RPMI8226 (cell line): ENCODE data around the gene NCKAP5.

Source experiments
- DNase-seq: peaks from one replicate; pipeline ENCODE4 v3.0.0-alpha.2; 2015

Gene NCKAP5

DNA sequence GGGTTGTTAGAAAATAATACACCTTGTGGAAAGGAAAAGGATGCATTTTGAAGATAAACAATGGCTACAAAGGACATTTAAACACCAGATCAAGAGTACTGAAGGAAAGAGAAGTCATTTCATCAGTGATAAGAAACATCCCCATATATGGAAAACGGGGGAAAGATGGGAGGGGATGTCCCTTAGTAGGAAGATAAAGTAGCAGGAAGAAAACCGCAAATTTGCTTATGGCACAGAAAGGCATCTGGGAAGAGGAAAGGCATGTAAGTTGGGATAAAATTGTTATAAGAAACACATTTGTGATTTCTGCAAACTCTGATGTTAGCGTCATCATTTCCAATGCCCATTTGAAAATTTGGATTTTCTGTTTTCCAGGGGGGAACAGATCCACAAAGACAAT lies 887.7 kb downstream of the NCKAP5 start:
- DNase-seq: no peak

DNA sequence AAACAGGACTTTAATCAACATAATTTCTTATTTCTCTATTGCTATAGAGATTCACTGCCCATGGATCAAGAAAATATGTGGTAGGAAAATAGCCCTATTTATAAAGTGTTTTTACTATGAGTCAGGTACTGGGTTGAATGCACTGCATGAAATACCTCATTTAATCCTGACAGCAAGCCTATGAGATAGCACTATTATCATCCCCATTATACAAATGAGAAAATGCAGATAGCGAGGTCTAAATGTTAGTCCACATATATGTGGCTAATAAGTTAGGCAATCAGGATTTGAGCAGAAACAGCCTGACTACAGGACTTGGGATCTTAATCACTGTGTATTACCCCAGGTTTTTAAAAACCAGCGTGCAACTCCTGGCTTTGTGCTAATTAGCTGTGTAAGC lies 889.8 kb downstream of the NCKAP5 start:
- no peak for DNase-seq

DNA sequence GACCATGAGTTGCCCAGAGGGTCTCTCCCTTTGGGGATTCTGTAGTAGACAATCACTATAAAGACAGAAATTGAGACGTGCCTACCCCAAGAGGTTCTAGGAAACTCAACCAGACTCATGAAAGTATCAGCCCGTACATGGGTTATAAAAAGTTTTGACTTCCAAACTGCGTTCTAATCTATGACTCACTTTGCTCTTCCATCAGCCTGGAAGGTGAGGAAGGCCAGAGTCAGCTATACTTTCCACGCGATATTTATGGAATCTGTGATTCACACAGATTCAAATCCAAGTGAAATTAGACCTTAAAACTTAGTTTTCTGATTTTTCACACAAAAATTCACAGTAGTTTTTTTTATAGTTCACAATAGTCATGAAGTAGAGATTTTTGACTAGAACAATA lies 890.6 kb downstream of the NCKAP5 start:
- no peak for DNase-seq

DNA sequence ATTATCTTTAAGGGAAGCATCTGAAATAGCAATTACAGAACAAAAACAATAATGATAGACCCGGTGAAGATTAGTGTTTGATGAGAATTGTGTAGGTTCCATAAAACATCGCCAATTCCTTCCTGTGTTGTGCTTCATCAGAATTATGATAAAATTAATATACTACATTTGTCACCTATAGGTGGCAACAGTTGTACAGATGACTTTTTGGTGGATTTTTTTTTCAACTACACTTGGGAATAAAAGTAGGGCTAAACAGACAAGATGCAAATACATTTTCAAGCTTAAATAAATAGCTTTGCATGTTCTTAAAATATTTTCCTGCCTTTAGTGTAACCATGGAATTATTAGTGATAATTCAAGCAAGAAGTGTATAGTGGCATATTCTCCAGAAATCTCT lies 891.3 kb downstream of the NCKAP5 start:
- DNase-seq: no peak

DNA sequence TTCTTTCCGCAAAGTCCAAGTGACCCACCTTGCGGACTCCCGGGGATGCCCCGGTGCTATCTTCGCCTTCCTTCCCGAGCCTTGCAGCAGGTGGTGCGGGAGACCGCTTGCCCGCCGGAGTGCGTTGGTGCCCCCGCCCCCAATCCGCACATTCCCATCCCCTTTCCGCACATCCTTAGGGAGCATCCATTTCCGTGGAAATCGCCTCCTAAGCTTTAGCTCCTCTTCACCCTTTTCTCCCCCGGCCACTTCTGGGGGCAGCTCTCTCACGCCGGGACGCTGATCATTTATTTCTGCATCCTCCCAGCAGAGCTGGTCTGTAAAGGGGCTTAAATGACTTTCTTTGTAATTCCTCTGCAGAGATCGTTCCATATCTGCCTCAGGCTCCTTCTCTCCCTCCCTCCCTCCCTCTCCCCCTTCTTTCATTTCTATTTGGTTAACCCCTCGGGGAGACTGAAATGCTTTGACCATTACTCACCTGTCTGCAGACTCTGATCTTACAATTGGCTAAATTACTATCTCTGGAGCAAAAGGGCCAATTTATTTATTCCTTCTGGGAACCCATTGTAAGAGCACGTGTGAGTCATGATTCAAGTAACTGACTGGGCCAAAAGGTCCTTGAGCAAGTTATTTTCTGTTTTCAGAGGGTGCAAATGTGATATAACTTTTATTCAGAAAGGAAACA lies 897.0 kb downstream of the NCKAP5 start:
- no peak for DNase-seq

DNA sequence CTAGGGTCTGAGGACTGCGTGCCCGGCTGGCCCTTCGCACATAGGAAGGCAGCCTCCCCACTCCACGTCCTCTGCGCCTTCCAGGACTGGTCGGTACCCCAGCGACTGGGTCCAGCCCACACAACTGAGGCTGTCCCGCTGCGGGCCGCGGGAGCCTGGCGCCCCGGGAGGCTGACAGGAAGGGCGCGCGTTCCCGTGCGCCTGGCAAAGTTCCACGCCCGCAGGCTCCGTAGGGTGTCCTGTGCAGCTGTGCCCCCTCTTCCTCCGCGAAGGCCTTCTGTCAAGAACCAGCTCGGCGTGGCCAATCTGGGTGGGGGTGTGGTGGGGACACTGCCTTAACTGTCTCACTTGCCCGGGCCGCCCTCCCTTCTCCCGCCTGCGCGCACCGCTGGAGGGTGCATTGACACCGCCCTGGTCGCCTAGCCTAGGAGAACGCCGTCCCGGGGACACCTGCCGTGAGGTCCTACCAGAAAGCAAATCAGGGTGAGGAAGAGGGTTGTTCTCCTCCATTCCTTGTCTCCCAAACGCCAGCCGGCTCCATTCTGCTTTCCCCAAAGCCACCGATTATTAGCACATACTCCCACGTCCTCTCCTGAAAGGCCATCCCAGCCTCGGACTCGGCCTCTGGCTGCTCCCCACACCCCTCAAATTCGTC lies 897.6 kb downstream of the NCKAP5 start:
- no peak for DNase-seq

DNA sequence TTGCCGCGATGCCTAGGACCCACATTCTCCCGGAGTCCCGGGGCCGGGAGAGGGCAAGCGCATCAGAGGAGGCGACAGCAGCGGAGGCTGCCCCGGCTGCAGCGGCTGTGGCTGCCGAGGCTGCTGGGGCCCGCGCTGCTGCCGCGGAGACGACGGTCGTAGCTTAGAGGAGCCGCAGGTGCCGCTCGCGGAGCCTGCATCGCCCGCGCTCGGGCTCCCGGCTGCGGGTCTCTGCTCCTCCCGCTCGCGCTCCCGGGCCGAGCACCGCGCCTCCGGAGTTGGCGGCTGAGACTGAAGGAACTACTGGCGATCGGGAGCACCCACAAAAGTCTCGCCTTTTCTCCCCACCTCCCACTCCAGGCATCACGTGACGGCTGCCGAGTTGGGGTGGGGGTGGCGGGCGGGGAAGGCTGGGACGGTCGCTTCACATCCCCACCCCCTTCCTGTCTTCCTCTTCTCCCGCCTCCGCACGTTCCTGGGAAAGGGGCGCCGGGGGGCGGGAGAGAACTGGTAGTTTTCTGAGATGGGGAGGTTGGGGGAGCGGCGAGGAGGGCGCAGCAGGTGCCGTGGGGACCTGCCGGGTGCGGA lies 898.3 kb downstream of the NCKAP5 start, which contains the start of gene LYPD1:
TSS of gene LYPD1 (minus strand) at position 298 of the 588 bp plus-strand sequence. CDS start at position 25, 273 bp downstream.
- DNase-seq: no peak

DNA sequence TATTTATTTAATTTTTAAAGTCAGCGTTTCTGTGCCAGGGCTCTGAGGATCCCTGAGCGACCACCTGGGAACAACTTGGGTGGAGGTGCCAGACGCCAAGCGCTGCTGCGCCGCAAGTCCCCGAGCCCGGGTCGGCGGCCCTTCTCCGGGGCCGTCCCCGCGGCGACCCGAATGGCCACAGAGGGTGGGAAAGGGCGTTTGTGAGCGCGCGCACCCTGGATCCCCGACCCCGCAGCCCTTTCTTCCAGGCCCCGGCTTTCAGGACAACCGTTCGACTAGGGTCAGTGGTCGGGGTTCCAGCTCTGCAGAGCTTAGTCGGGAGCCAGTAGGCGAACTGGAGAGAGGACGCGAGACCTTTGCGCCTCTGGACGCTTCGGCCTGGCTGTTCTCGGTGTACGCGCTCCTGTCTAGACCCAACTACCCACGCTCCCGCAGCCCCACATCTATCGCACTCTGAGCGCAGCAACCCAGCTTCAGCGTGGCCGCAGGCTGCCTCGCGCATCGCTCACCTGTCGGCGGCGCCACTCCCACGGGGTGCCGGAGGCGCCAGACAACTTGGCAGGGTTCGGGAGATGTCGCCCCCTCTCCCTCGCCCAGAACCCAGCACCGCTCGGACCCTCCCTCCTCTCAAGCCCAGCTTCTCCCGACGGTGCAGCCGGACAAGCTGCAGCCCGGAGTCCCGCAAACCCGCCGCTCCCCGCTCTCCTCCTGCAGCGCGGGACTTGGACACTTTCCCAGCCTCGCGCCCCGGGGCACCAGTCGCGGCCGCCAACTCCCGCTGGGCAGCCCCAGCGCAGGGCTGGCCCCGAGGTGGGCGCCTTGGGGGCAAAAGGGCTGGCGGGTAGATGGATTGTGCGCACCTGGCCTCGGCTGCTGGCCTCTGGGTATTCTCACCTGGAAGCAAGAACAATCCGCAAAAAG lies 899.0 kb downstream of the NCKAP5 start:
- DNase-seq: no peak

DNA sequence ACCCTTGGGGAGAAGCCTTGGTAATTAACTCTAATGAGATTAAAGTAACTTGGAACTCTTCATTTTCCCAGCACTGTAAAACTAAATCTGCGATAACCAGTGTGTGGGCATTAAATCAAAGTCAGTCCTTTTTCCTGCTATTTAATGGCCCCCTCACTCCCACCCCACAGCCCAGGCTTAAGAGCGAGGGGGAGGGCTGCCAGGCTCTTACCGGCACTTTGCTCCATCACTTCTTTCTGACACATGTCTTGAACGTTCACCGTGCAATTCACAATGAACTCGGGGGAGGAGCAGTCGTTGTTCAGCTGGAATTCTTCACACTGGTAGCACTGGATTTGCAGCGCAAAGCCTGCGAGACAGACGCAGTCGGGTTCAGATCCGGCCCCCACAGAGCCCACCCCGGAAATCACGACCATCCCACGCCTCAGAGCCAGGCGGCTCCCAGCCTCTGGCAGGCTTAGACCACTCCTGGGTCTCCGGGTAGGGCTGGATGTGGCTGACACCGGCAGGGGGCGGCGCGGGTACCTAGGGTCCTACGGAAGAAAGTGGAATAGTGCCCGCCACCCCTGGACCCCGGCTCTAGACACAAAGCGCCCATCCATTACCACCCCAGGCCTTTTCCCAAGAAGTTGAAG lies 900.0 kb downstream of the NCKAP5 start:
- no peak for DNase-seq

DNA sequence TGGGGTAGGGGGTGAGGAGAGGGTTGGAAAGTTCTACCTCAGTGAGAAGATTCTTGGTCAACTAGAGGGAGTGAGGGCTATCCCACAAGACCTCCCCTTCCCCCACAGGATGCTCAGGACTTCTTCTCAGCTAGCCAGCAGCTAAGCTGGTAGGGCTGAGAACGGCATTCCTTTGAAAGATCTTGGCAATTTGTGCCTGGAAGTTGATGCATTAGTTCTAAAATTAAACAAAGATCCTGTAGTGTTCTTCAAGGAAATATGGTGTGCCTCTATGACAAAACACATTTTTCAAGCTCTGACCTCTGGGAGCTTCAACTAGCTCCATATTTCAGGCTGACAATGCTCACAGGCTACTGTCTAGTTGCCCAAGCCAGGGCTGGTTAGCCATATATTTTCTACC lies 900.6 kb downstream of the NCKAP5 start:
- no peak for DNase-seq

DNA sequence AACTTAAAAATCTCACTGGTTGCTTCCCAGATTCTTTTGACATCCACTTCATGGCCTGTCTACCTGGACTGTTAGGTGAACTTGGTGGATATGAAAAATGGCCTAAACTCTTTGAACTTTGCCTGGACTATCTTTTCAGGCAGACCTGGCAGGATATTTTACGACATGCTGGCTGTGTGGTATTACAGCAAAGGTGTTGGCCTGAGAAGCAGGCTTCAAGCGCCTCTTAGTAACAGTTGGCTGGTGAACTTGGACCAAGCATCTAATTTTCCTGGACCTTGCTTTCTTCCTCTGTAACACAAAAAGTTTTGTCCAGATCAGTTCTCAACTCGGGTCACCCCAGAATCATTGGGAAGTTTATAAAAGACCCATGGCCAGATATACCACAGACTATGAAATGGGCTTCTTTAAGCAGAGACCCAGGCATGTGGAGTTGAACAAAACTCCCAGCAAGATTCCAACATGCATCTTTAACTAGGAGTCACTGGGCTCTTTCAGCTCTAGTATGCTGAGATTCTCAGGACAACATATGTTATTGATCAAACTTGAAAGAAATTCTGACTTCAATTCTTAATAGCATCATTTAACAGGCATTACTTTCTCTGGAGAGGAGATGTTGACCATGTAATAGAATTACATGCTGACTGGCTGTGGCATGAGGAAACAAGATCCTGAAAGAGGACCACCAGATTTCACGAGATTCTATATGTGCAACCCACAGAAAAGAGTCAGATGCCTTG lies 902.7 kb downstream of the NCKAP5 start:
- DNase-seq: no peak

DNA sequence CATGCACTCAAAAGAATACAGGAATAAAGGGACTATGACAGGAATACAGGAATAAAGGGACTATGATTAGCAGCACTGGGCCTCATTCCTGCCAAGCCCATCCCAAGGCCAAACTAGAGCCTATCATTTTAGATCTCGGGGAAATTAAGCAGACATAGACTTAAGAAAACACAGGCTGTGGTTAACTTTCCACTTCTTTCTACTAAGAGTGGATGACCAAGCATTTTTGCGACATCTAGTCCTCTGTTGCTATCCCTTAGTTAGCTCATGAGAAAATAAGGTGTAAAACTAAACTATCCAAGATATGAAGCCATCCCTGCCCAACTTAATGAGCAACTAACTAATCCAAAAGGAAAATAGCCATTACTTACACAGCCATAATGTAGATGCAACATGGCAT lies 904.2 kb downstream of the NCKAP5 start:
- no peak for DNase-seq

DNA sequence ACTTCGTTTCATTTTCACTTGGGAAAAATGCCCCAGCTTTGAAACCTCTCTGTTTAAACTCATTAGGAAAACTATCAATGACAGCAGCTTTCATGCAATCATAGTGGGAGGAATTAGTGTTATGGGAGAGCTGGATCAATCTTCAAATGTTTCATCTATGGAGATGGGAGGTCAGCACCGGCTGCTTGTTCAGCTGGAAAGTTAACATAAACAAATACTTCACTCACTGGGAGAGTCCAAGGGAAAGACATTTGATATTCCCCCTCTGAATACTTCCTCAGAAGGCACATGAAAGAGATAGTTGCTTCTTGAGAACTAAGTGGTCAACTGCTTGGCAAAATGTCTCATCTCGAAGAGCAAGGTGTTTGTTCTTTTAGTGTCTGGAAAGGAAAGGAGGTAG lies 905.5 kb downstream of the NCKAP5 start:
- DNase-seq: no peak

DNA sequence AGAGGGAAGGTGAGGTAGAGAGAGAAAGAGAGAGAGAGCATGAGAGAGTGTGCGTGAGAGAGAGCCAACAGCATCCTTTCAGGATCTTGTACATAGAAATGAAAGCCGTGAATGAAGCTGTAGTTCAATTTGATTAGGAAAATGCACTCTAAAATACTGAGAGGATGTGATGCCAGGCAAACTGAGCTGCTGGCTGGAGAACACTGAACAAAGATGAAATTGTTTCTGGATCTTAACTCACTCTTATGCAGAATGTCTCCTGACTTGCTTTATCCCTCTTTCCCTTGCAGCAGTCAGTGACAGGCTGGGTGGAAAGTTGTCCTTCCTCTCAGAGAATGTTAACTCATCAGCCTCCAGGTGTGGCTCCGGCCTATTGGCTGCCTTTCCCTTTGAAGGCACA lies 908.9 kb downstream of the NCKAP5 start:
- DNase-seq: no peak

DNA sequence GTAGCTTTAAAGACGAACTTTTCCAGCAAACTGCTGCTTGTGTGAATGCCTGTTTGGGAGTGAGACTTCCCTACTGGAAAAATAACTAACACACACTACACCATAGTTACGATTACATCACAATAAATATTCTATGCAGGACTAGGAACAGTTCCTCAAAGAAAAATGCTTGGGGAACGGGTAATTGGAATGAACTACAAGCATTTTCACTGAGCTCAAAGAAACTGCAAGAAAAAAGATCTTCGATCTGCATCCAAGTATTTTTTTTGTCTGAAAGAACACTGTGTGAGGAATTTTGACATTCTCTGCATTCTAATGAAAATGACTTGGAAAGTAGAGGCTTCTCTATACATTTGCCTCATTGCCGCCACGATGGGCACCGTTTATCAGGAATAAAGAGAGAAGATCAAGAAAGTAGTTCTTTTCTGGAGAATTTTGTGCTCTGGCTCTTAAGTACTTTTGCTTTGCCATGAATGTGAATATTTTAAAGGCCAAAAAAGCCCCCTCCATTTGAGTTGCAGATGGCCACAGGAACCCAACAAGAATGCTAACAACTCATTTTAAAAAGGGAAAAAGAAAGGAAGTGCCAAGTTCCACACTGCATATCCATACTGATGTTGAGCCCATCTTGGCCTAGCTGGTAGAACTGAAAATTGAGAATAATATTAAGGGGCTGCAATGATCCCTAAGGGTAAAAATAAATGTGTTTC lies 911.8 kb downstream of the NCKAP5 start:
- DNase-seq: no peak

DNA sequence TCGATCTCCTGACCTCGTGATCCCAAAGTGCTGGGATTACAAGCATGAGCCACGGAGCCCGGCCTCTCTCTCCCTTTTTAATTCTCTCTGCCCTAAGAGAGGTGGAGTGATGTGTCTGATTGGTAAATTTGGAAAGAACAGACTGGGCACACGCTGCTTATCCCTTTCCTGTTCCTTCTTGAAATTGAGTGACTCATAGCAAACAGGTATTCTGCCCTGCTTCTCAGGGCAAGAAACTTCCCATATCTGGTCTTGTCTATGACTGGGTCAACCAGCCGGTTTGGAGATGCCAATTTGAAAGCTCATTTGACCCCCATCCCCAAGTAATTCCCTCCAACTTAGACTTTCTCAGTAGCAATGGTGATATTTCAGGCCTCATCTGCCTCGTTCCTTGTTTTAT lies 913.3 kb downstream of the NCKAP5 start:
- no peak for DNase-seq

DNA sequence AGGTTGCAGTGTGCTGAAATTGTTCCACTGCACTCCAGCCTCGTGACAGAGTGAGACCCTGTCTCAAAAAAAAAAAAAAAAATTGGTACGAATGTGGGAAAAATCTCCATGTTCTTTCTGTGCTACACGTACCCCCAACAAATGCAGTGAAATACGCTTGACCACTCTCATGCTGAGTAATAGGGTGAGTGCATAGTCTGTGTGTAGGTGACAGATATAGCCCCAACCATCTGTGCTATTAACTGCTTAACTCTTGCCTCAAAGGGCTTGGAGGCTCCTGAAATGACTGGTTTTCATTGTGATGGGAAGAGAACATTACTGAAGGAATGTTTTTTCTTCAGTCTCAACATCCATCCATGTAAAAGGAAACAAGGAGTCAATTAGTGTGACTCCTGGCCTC lies 913.9 kb downstream of the NCKAP5 start:
- no peak for DNase-seq

DNA sequence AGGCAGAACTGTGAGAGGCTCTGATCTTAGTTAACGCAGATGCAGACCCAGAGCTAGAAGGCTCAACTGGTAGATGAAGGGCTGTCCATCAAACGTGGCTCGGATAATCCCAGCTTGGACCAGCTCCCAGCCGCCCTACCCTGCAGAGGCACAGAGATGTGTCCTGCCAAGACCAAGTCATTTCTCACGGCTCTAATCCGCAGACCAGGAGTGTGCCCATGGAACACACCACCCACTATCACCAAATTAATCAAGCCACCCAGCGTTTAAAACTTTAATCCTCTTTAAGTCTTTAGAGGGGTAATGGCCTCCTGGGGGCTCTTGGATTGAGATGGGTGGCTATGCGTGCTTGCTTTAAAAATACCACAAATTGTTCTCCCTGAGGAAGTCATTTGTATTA lies 915.8 kb downstream of the NCKAP5 start:
- no peak for DNase-seq

DNA sequence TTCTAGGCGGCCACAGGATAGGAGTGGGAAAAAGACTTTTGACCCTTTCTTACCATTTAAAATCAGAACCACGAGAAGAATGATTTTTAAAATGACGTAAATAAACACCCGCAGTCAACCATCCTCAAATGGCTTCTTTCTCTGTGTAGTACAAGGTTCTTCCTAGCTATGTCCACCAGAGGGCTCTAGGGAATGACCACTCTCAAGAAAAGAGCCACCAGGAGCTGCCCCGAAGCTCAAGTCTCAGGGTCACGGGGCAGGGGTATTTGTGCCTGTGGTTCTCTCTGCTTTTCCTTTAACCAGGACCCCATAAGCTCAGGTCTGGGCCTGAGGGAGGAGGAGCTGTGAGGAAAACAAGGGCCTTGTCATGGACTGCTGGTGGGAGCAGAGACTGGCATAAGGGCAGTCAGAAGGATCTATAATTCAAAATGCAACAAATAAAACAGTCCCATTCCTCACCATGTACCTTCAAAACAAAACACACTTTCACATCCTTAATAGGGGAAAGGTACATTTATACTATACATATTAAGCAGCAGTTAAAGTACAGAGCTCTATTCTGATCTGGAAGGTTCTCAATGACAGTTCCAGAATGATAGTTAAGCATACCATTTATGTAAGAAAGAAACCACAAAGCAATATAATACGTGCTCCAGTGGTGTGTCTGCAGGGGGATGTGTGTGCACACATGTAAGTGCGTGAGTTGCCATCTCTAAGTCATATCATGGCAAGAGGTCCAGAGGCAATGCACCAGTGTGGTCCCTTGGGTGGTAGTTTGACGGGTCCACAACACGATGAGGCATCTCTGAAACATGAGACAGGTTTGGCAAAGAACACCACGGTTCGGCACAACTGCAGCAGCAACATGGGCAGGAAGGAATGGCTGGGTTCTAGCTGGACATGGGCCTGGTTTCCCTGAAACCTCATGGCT lies 916.9 kb downstream of the NCKAP5 start:
- DNase-seq: peak; percentile 30

DNA sequence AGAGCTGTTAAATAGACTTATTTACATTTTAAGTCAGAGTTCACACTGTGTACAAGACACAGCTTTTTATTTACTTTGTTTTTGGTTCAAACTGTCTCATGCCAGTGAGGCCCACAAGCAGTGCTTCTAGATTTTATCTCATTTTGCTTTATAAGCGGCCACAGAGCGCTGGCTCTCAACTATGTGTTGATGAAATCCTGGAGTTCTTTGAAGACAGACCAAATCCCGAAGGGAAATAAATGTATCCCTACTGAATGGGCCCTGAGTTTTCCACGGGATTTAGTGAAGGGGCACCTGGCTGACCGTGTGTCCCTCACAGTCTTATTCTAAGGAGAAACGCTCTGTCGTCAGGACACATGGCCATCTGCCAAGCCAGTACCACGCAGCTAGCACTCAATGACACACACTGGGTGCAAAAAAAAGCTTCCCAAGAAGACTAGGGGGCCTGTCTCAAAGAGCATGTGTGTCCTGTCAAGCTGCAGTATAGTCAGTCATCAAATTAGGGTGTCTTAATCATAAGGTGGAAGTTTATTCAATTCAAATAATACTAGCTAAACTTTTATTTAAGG lies 921.6 kb downstream of the NCKAP5 start:
- DNase-seq: no peak
